NK-92 (cell line): ENCODE measurements around the gene DVL3.
"Not testable (repeated sequence)": the region's sequence is repeated elsewhere in the genome, so short reads cannot be mapped to it uniquely, and the experiment has no call there.

Experiments used
- DNase-seq: peaks from one replicate; lab custom pipeline; 2025; ENCODE audit not compliant: unreplicated experiment; lab: John Stamatoyannopoulos, UW

DVL3 gene

GRCh38 chr3:184154885-184155643 is at the start of gene DVL3:
Gene DVL3 (plus strand): TSS chr3:184155377. CDS start chr3:184155636, 259 bp downstream.
- DNase-seq: no peak

GRCh38 chr3:184110316-184110725 is 44.9 kb upstream of the DVL3 start:
- DNase-seq: no peak

- no peak for DNase-seq
These were observed 39.2 kb upstream of the DVL3 start for GRCh38 chr3:184116017-184116416.

- no peak for DNase-seq
These were observed 37.5 kb upstream of the DVL3 start for GRCh38 chr3:184117636-184118035.

- DNase-seq: not testable (repeated sequence)
These were observed 34.1 kb upstream of the DVL3 start for GRCh38 chr3:184121031-184121430.

GRCh38 chr3:184126006-184126405 is 29.2 kb upstream of the DVL3 start:
- DNase-seq: no peak

- DNase-seq: no peak
These were observed 26.2 kb upstream of the DVL3 start for GRCh38 chr3:184129012-184129411.

- no peak for DNase-seq
These were observed 22.2 kb upstream of the DVL3 start for GRCh38 chr3:184132945-184133344.

GRCh38 chr3:184133840-184134745 is 21.1 kb upstream of the DVL3 start:
- DNase-seq: no peak

- DNase-seq: no peak
These were observed 20.4 kb upstream of the DVL3 start for GRCh38 chr3:184134746-184135148.

- DNase-seq: peak; percentile 29
These were observed 19.8 kb upstream of the DVL3 start, which contains the start of gene EIF2B5 for GRCh38 chr3:184135149-184135910. Gene EIF2B5 (plus strand): TSS chr3:184135358. CDS start chr3:184135386, 28 bp downstream.

GRCh38 chr3:184135911-184136260 is 19.3 kb upstream of the DVL3 start:
- no peak for DNase-seq

- DNase-seq: no peak
These were observed 14.7 kb upstream of the DVL3 start for GRCh38 chr3:184140436-184140835.

- DNase-seq: no peak
These were observed 13.0 kb upstream of the DVL3 start for GRCh38 chr3:184142199-184142598.

GRCh38 chr3:184143327-184143726 is 11.8 kb upstream of the DVL3 start:
- DNase-seq: no peak

GRCh38 chr3:184144505-184144904 is 10.7 kb upstream of the DVL3 start:
- DNase-seq: no peak

- no peak for DNase-seq
These were observed 10.1 kb upstream of the DVL3 start for GRCh38 chr3:184145111-184145524.

- no peak for DNase-seq
These were observed 9.4 kb upstream of the DVL3 start for GRCh38 chr3:184145751-184146270.

- no peak for DNase-seq
These were observed 7.1 kb upstream of the DVL3 start for GRCh38 chr3:184148076-184148475.

- DNase-seq: no peak
These were observed 6.1 kb upstream of the DVL3 start for GRCh38 chr3:184149123-184149522.

GRCh38 chr3:184149770-184150169 is 5.4 kb upstream of the DVL3 start:
- DNase-seq: not testable (repeated sequence)
